WTC11 (cell line): ENCODE measurements around the gene PLXNA2. TPM values are rescaled to one million over a fixed set of nuclear protein-coding genes. Genes with fewer than 3 reads are reported as not detected.

Experiments
- ATAC-seq: fragments of 200-7000 bp; cut with Tn5 transposase; 2 replicates; pipeline ENCODE4 v1.10.0; 2021; ENCODE audit warnings: mild to moderate bottlenecking, moderate library complexity
- CTCF ChIA-PET: fragments of 300-600 bp; sonication (Branson Sonifier 250); formaldehyde crosslinking; loops from one replicate; lab custom pipeline; 2021; ENCODE audit warnings: antibody characterized with exemption; lab: Charles Lee
- POLR2A ChIA-PET: fragments of 350-600 bp; sonication (Branson Sonifier 250); formaldehyde crosslinking; loops from one replicate; lab custom pipeline; 2021; ENCODE audit warnings: antibody characterized with exemption; lab: Charles Lee
- DNase-seq: peaks from one replicate; pipeline ENCODE4 v3.0.0; 2021; ENCODE audit warnings: low spot score
- H3K27ac Mint-ChIP-seq: 2 replicates; pipeline ENCODE4 v1.8.0; 2021; ENCODE audit warnings: mixed read lengths
- H3K27me3 Mint-ChIP-seq: 2 replicates; pipeline ENCODE4 v1.8.0; 2021; ENCODE audit warnings: low read depth, mild to moderate bottlenecking, moderate library complexity, mixed read lengths
- H3K36me3 Mint-ChIP-seq: 2 replicates; pipeline ENCODE4 v1.8.0; 2021; ENCODE audit warnings: mixed read lengths
- H3K4me1 Mint-ChIP-seq: 2 replicates; pipeline ENCODE4 v1.8.0; 2022; ENCODE audit warnings: mixed read lengths
- H3K4me3 Mint-ChIP-seq: 2 replicates; pipeline ENCODE4 v1.8.0; 2021; ENCODE audit warnings: mild to moderate bottlenecking, moderate library complexity, mixed read lengths
- H3K9me3 Mint-ChIP-seq: 2 replicates; pipeline ENCODE4 v1.8.0; 2021; ENCODE audit warnings: mixed read lengths
- AFF4 ChIP-seq: sonication (generic); formaldehyde crosslinking; IDR thresholded peaks from 2 replicates; pipeline ENCODE4 v1.8.1; 2023; ENCODE audit warnings: mild to moderate bottlenecking, missing genetic modification reagents, borderline replicate concordance
- AR ChIP-seq: fragments of 250-450 bp; sonication (Bioruptor Pico); IDR thresholded peaks from 2 replicates; pipeline ENCODE4 v1.9.0; 2021; ENCODE audit warnings: mild to moderate bottlenecking
- CBFB ChIP-seq: sonication (generic); formaldehyde crosslinking; IDR thresholded peaks from 2 replicates; pipeline ENCODE4 v1.8.1; 2022; ENCODE audit warnings: mild to moderate bottlenecking, low read depth, missing genetic modification reagents
- E2F5 ChIP-seq: sonication (generic); formaldehyde crosslinking; IDR thresholded peaks from 2 replicates; pipeline ENCODE4 v1.8.1; 2022; ENCODE audit warnings: mild to moderate bottlenecking, moderate library complexity, missing genetic modification reagents
- FOXP4 ChIP-seq: sonication (generic); formaldehyde crosslinking; IDR thresholded peaks from 2 replicates; pipeline ENCODE4 v1.8.0; 2022; ENCODE audit warnings: mild to moderate bottlenecking, missing genetic modification reagents
- HMGA2 ChIP-seq: fragments of 250-450 bp; sonication (Bioruptor Pico); IDR thresholded peaks from 2 replicates; pipeline ENCODE4 v1.4.0; 2021; ENCODE audit warnings: mild to moderate bottlenecking, moderate library complexity
- JAZF1 ChIP-seq: fragments of 250-450 bp; sonication (Bioruptor Pico); IDR thresholded peaks from 2 replicates; pipeline ENCODE4 v1.9.0; 2021; ENCODE audit warnings: moderate library complexity, mild to moderate bottlenecking, inconsistent platforms
- NFYB ChIP-seq: sonication (generic); formaldehyde crosslinking; conservative IDR thresholded peaks from 2 replicates; pipeline ENCODE4 v1.8.0; 2022; ENCODE audit warnings: low read depth, missing genetic modification reagents
- PRDM15 ChIP-seq: sonication (generic); formaldehyde crosslinking; IDR thresholded peaks from 2 replicates; pipeline ENCODE4 v1.8.0; 2022; ENCODE audit warnings: missing genetic modification reagents
- PREB ChIP-seq: sonication (generic); formaldehyde crosslinking; IDR thresholded peaks from 2 replicates; pipeline ENCODE4 v1.8.1; 2022; ENCODE audit warnings: mild to moderate bottlenecking, missing genetic modification reagents, moderate library complexity, borderline replicate concordance
- STAT6 ChIP-seq: sonication (generic); formaldehyde crosslinking; conservative IDR thresholded peaks from 2 replicates; pipeline ENCODE4 v1.8.1; 2023; ENCODE audit warnings: mild to moderate bottlenecking, low read depth, missing genetic modification reagents, moderate library complexity
- TEAD1 ChIP-seq: sonication (generic); formaldehyde crosslinking; IDR thresholded peaks from 2 replicates; pipeline ENCODE4 v1.8.0; 2022; ENCODE audit warnings: mild to moderate bottlenecking, missing genetic modification reagents
- ZBTB21 ChIP-seq: sonication (generic); formaldehyde crosslinking; IDR thresholded peaks from 2 replicates; pipeline ENCODE4 v1.8.1; 2023; ENCODE audit warnings: mild to moderate bottlenecking, missing genetic modification reagents, borderline replicate concordance
- ZNF219 ChIP-seq: sonication (generic); formaldehyde crosslinking; IDR thresholded peaks from 2 replicates; pipeline ENCODE4 v1.8.0; 2023; ENCODE audit warnings: missing genetic modification reagents, mild to moderate bottlenecking, borderline replicate concordance
- ZNF396 ChIP-seq: fragments of 250-450 bp; sonication (Bioruptor Pico); IDR thresholded peaks from 2 replicates; pipeline ENCODE4 v1.8.0; 2021; ENCODE audit warnings: mild to moderate bottlenecking, moderate library complexity, borderline replicate concordance
- ZNF671 ChIP-seq: fragments of 250-450 bp; sonication (Bioruptor Pico); IDR thresholded peaks from 2 replicates; pipeline ENCODE4 v1.8.0; 2021; ENCODE audit warnings: mild to moderate bottlenecking
- ZSCAN18 ChIP-seq: fragments of 250-450 bp; sonication (Bioruptor Pico); IDR thresholded peaks from 2 replicates; pipeline ENCODE4 v2.1.2; 2022; ENCODE audit warnings: mild to moderate bottlenecking, moderate library complexity
- total RNA-seq: library from RNA; stranded (reverse); gene quantifications from 3 replicates; pipeline ENCODE4 v1.2.3, GENCODE V29; 2021

PLXNA2 gene
- total RNA-seq, 1 experiment from 2014 or later: 4.2 TPM

- TF ChIP-seq NFYB (CRISPR knock-in tag) (no peak), PRDM15 (CRISPR knock-in tag) (no peak), FOXP4 (CRISPR knock-in tag) (no peak), CBFB (CRISPR knock-in tag) (no peak), E2F5 (CRISPR knock-in tag) (no peak), TEAD1 (no peak), ZNF219 (CRISPR knock-in tag) (no peak), HMGA2 (no peak), ZNF671 (CRISPR knock-in tag) (no peak), ZNF396 (CRISPR knock-in tag) (no peak), ZSCAN18 (no peak), ZBTB21 (no peak)
These were observed 265.7 kb downstream of the PLXNA2 start (continued) for GRCh38 chr1:207978441-207978840.

GRCh38 chr1:207977876-207978275 is 266.3 kb downstream of the PLXNA2 start:
- DNase-seq: no peak
- H3K36me3 Mint-ChIP-seq: no peaks in the 10 kb centered on the region
- POLR2A ChIA-PET: no interaction called here
- H3K4me1 Mint-ChIP-seq: no peaks in the 10 kb centered on the region
- no peaks in the 10 kb centered on the region for H3K9me3 Mint-ChIP-seq
- no peak overlapping the region for H3K4me3 Mint-ChIP-seq
- H3K27me3 Mint-ChIP-seq: no peaks in the 10 kb centered on the region; the same call in none of the 2 replicates
- ATAC-seq: no peak
- H3K27ac Mint-ChIP-seq: no peak overlapping the region
- CTCF ChIA-PET: no interaction called here
- no peak for TF ChIP-seq AR (CRISPR knock-in tag)
- no peak for TF ChIP-seq AFF4 (CRISPR knock-in tag)
- TF ChIP-seq PREB (CRISPR knock-in tag): no peak
- no peak for TF ChIP-seq STAT6 (CRISPR knock-in tag)
- no peak for TF ChIP-seq TEAD1
- no peak for TF ChIP-seq JAZF1 (CRISPR knock-in tag)
